Ovary (tissue), 3 donors: ENCODE measurements around the gene PSKH1.

Experiments
- CTCF ChIP-seq, 3 donors: fragments of 450-650 bp in 2 of 3; fragments of 200-600 bp in 1 of 3; IDR thresholded peaks; one replicate each; pipeline versions ENCODE4 v1.5.1 to v1.8.0; 2016 to 2022; ENCODE audit warnings: antibody characterized with exemption in 3 of 3, mild to moderate bottlenecking in 1 of 3
- EP300 ChIP-seq: sonication (generic); formaldehyde crosslinking; IDR thresholded peaks from one replicate; pipeline ENCODE4 v1.6.1; 2017; ENCODE audit warnings: antibody characterized with exemption
- POLR2A ChIP-seq: fragments of 450-650 bp; IDR thresholded peaks from one replicate; pipeline ENCODE4 v1.6.1; 2017; ENCODE audit warnings: antibody characterized with exemption, mild to moderate bottlenecking, moderate library complexity
- donor health status: DM: no; HTN: no; CAD: no.

GRCh38 chr16:67977005-67977404 is 84.0 kb downstream of the PSKH1 start:
- TF ChIP-seq CTCF (IDR thresholded peaks at IDR 0.05) (no peak), EP300 (no peak), POLR2A (no peak)
